ENCODE measurements around the gene FAM163B. TPM values are rescaled to one million over a fixed set of nuclear protein-coding genes. Genes with fewer than 3 reads are reported as not detected.

Gene FAM163B
- total and polyA plus RNA-seq, 2 of the 8 experiments (the other 6 are each of a cell fraction or from before 2014, with no cell fraction given), result 0.63 to 1.0 TPM

- TF ChIP-seq CHD7 (IDR thresholded peaks at IDR 0.05; ENCODE audit: insufficient replicate concordance, low read length), result no peak
Measured at GRCh38 chr9:133571391-133571890, 37.7 kb downstream of the FAM163B start (continued).

Data from H1 (cell line).